ENCODE data around the gene GNAZ.

Gene GNAZ

GRCh38 chr22:23079240-23079768 lies 9.0 kb downstream of the GNAZ start:
- DNase-seq = no peak

- no peak for DNase-seq
Measured at GRCh38 chr22:23079814-23080521, 9.6 kb downstream of the GNAZ start.

GRCh38 chr22:23080613-23081290 lies 10.4 kb downstream of the GNAZ start:
- no peak for DNase-seq

DNA sequence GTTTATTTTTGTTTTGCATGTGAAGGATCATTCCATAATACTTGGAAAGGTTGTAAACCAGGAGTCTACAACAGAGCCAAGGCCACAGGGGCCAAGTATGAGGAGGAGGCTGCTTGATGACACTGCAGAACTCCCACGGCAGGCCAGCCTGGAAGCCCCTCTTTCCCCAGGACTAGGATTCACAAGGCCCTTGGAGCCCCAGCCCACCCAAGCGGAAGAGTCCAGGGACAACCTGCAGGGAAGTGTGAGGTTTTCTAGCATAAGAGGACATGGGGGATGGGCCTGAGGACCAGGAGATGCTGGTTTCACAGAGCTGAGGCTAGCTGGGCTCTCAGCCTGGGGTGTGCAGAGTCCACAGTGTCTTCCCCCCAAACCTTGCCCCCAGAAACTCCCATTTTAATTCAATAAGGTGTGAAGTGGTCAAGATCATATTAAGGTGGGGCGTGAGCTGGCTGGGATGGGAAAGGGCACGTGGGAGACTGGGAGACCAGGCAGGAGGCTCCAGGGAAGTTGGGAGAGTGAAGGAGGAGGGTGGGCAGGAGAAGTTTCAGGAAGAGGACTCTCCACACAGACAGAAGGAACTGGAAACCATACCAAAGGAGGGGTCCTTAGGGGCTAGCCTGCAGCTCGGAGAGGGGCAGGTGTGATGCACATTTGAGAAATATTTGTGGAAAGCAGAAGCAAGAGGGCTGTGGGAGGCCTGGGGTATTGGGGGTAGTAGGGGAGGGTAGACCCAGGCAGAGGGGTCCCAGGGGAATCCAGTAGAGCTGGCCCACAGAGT lies 12.4 kb downstream of the GNAZ start:
- no peak for DNase-seq

GRCh38 chr22:23083315-23084021 lies 13.1 kb downstream of the GNAZ start:
- DNase-seq = no peak

- no peak for DNase-seq
Measured at GRCh38 chr22:23084453-23085350, 14.4 kb downstream of the GNAZ start.

DNA sequence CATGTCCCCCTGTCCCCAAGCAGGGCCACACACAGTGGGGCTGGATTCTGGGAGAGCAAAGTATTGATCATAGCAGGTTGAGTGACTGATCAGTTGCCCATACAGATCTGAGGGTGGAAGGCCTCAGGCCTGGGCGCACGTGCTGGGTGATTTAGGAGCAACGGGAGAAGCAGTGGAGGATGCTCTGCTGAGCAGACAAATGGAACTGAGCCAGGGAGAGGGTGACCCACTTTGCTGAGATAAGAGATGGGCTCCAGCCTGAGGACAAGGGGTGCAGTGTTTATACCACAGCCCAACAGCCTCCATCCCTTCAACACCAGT lies 15.0 kb downstream of the GNAZ start:
- DNase-seq = no peak

- no peak for DNase-seq
Measured at GRCh38 chr22:23085785-23086184, 15.5 kb downstream of the GNAZ start.

- no peak for DNase-seq
Measured at GRCh38 chr22:23086263-23086662, 15.9 kb downstream of the GNAZ start.

DNA sequence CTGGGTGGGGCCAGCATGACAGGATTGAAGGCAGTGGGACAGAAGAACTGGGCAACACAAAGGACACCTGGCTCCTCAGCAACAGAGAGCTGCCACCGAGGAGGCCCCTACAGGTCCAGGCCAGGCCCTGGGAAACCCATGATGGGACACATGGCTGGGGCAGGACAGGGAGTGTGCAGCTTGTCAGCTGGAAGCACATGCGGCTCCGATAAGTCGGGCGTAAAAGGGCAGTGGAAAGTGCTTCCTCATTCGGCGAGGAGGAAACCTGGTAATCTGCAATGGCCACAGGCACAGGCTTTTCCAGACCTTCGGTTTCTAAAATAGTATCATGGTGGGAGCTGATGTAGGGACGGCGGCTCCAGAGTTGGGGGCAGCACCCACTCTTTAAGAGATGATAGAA lies 16.5 kb downstream of the GNAZ start:
- DNase-seq = no peak

DNA sequence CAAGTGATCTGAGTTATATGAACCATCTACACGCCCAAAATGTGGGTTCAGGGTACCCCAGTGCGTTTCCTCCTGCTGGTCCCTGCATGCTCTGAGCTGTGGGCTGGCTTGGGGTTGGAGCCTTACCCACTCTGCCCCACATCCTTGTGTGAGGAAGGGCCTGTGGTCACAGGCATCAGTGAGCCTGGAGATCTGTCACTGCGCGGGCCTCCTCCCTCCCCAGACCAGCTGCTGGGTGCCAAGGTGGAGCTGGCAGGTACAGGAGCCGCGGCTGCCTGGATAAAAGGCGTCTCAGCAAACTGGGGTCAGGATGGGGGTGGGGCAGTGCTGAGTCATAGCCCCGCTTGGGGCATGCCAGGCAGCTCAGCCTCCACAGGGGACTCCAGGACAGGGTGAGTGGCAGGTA lies 17.9 kb downstream of the GNAZ start:
- DNase-seq = no peak

GRCh38 chr22:23089010-23089409 lies 18.7 kb downstream of the GNAZ start:
- no peak for DNase-seq

GRCh38 chr22:23089633-23090456 lies 19.5 kb downstream of the GNAZ start:
- DNase-seq = no peak

GRCh38 chr22:23090457-23090835 lies 20.1 kb downstream of the GNAZ start:
- no peak for DNase-seq

DNA sequence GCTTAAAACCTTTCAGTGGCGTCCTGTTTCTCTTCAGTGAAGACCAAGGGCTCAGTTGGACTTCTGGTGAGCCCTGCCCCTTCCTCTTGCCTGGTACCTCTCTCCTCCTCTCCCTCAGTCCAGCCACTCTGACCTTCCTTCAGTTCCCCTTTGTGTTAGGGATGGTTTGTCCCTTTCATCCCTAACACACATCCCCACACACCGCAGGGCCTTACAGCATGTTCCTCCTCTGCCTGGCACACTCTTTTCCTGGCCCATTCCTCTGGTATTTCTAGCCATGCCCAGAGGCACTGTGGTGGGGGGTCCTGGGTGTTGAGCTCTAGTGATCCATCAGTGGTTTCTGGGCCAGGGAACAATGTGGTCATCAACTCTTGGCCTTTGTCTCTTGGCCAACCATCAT lies 21.4 kb downstream of the GNAZ start:
- no peak for DNase-seq

- DNase-seq = no peak
Measured at GRCh38 chr22:23092217-23092955, 22.1 kb downstream of the GNAZ start.

DNA sequence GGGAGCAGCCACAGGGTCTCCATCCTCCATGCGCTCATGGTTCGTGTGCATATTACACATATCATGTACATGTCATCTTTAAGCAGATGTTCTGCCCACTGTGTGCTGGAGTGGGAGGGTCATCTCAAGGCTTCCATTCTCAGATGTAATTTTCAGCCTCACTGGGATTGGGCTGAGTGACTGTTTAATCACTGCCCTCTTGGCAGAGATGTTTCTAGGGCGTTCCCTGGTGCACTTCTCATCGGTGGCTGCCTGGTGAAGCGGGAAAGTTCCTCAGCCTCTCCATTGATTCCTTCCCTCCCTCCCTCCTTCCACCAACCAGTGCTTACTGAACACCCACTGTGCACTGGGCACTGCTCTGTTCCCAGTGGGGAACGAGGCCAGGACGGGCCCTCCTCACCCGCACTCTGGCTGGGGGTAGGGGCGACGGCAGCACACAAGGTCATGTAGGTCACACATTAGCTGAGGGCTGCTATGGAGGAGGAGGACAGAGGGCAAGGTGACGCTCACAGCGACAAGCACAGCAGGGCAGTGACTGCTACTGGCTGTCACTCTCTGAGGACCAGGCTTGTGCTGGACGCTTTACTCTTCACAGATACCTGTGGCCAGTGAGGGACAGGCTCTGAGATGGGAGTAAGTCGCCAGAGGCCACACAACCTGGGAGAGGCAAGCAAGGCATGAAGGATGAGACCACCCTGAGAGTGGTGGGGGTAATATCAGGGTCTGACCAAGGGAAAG lies 22.9 kb downstream of the GNAZ start:
- DNase-seq = no peak

DNA sequence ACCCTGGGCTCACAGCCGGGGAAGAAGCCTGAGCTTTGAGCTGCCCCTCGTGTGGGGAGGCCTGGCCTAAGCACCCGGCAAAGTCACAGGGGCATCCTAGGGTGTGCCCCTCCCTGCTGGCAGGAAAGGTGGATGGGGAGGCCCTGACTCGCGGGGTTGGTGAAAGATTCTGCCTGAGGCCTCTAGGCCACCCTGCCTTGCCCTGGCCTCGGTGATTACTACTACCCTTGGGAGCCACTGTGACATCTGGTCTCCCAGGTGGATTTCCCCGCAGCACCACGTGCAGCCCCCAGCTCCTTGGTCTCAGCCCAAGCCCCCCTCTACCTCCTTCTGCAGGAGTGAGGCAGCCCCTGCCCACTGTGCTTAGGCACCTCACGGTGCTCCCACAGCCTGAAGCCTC lies 23.9 kb downstream of the GNAZ start:
- no peak for DNase-seq

Measured in stimulated activated CD4-positive, alpha-beta T cell treated with anti-CD3 and anti-CD28 coated beads, Interleukin-4, amount 100 ng/mL, for 24 hours (primary cell).